Suppressor macrophage treated with lipopolysaccharide for 1 hour (primary cell): ENCODE results near the gene ARHGAP10.
"Not testable (repeated sequence)": the region's sequence is repeated elsewhere in the genome, so short reads cannot be mapped to it uniquely, and the experiment has no call there.

Experiments
- DNase-seq, 3 donors: peaks; one replicate each; pipeline ENCODE4 v3.0.0-alpha.2; 2020 to 2022

Gene ARHGAP10

DNA sequence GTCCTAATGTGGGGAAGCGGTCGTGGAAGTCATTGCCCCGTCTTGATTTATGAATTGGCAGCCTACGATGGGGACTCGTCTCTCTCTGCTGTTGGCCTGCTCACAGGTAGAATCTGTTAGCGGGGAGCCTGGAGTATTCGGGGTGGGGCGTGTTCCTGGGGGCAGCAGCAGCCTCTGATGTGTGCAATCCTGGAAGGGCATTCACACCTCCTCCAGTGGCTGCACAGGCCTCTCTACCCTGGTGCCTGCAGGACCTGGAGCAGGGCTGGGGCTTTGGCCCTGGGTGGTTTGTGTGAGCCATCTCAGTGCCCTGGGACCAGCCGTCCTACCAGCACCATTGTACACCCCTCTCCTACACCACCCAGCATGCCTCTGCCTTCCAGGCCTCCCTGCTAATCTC, 340.9 kb downstream of the ARHGAP10 start:
- no peak for DNase-seq

DNA sequence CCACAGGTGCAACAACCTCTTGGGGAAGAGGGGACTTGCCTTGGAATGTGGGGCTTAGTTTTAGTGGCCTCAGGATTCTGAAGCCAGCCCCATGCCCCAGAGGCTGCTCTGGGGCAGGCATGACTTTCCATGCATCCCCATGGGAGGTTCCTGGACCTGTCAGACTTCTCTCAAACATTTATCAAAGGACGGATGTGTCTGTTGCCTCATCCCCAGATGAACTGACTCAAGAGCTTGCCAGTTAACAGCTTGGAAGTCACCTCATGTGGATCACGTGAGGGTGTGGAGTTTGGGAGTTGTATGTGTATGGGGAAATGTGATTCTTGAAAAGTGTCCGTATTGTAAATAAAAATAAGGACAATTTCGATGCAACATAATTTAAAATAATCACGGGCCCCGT, 341.5 kb downstream of the ARHGAP10 start:
- no peak for DNase-seq

DNA sequence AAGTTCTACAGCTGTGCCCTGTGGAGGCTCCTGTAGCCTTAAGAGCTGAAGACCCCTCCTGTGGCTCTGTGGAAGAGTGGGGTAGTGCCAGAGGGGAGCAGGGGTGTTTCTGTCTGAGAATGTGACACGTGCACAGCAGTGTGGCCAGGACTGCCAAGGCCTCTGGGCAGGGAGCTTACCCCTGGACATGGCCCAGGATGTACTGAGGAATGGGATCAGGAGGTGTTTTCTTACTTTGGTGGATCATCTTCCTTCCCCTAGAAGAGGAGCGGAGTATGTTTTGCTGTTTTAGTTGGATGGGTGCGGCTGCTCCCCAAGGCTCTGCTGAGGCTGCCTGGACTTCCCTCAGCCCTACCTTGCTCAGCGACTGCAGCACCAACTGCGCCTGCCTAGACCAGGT, 342.6 kb downstream of the ARHGAP10 start:
- no peak for DNase-seq

DNA sequence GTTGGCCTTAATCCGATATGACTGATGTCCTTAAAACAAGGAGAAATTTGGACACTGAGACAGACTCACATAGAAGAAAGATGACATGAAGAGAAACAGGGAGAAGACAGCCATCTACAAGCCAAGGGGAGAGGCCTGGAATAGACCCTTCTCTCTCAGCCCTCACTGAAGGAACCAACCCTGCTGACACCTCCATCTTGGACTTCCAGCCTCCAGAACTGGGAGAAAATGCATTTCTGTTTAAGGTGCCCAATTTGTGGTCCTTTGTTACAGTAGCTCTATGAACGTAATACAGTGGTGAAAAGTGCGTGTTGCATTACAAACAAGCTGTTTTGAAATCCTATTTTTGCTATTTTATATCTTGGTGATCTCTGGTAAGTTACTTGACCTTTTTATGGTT, 343.6 kb downstream of the ARHGAP10 start:
- no peak for DNase-seq

DNA sequence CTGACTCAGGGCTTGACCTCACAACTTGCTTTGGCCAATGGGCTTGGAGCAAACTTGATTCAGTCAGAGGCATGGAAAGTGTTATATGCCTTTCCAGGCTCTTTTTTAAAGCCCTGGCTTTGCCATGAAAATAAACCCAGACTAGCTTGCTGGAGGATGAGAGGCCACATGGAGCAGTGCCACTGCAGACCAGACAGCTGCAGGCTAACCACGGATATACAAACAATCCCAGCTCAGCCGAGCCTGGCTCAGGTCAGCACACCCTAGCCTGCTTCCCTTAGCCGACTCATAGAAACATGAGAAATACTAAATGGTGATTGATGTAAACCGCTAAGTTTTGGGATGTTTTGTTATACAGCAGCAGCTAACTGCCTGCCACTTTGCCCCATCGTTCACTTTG, 345.1 kb downstream of the ARHGAP10 start:
- no peak for DNase-seq

DNA sequence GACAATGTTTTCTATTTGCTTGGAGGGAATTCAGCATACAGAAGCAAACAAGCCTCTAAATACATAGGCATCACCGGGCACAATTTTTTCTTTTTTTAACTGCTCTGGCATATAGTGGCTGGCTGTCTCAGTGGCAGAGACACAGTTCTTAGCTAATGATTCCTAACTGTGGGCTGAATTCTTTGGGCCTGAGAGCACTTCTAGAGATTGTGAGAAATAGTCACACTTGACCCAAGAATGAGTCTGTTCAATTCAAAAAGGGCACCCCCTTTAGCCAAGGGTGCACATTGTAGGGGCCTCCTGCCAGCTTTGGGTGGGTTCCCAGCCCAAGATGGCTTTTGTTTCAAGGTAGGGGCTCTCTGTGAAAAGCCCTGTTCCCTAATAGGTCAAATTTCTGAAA, 345.7 kb downstream of the ARHGAP10 start:
- no peak for DNase-seq

DNA sequence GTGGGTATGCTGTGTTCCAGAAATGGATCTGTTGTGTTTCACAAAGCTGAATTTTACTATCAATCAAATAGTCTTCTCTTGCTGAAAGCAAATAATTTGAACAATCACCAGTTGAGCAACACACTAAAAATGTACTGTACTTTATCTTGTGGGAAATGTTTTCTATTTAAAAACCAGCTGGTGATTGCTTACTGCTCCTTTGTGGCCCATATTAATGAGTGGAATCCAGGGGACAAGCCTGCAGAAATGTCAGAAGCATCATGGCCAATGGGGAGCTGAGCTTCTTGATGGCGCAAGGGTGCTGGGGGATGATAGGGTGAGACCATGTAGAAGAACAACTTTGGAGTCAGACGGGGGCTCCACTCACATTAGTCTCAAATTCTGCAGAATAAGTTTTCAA, 346.2 kb downstream of the ARHGAP10 start:
- no peak for DNase-seq

DNA sequence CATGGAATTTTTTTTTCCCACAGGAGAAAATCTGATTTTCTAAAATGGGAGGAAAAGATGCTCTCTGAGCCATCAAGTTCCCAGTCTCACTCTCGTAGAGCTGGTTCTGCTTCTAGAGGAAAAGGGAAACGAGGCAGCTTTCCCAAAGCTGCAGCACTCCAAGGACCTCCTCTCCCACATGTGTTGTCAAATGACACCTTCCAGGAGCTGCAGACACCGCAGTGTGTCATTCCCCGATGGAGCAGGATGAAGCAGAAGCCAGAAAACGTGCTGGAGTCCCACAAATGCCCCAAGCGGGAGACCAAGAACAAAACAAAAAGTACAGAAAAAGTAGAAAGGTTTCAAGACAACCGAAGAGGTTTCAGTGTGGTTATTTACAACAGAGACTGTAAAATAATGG, 348.1 kb downstream of the ARHGAP10 start:
- no peak for DNase-seq

DNA sequence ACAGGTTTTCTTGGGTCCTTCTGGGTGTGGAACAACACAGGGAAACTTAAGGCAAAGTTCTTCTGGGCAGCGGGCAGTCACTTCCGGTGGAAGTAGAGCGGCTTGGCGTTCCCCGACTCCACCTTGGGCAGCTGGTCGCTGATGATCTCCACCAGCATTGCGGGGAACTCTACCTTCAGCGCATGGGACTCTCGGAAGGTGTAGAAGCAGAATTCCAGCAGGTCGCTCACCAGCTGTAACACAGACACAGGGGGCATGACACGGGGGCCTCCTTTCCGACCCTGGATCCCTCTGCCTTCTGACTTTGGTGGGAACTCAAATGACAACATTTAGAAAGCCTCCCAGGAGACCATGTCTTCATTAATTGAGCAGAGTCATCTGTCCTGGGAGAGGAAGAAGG, 349.4 kb downstream of the ARHGAP10 start:
- DNase-seq = no peak

DNA sequence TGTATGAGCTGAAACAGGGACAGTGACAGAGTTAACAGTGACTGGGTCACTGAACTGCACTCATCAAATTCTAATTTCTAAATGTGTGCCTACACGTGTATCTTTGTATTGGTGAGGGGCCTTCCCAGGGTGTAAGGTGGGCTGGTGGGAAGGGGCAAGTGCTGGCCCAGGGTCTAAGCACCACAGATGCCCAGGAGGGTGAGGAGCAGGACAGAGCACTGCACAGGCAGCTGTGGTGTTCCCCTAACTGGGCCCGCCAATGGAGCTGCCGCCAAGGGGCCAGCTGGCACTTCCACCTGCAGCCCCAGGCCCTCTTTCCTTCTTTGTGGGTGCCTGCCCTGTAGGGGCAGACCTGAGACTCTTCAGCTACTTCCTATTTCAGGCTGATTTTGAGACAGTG, 349.9 kb downstream of the ARHGAP10 start:
- DNase-seq = no peak

DNA sequence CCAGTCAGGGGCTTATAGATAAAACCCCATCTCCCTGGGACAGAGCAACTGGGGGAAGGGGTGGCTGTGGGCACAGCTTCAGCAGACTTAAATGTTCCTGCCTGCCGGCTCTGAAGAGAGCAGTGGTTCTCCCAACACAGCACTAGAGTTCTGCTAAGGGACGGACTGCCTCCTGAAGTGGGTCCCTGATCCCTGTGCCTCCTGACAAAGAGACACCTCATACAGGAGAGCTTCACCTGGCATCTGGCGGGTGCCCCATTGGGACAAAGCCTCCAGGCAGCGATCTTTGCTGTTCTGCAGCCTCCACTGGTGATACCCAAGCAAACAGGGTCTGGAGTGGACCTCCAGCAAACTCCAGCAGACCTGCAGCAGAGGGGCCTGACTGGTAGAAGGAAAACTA, 351.2 kb downstream of the ARHGAP10 start:
- DNase-seq = not testable (repeated sequence)

DNA sequence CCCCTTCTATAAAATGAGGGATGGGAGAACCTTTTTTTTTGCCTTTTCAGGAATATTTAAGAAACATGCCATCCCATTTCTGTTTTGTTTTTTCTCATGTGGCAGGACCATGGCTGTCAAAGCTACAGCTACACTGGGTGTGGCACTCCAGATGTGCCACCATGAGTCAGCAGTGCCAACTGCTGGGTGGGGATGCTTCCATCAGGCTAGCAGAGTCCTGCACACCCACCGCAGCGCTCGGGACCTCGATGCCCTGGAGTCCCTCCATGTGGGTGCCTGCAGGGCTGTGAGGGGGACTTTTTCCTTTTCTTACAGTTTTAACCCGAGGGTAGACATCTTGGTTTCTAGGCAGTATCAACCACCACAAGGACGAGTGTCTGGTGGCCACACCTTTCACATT, 357.7 kb downstream of the ARHGAP10 start:
- no peak for DNase-seq

DNA sequence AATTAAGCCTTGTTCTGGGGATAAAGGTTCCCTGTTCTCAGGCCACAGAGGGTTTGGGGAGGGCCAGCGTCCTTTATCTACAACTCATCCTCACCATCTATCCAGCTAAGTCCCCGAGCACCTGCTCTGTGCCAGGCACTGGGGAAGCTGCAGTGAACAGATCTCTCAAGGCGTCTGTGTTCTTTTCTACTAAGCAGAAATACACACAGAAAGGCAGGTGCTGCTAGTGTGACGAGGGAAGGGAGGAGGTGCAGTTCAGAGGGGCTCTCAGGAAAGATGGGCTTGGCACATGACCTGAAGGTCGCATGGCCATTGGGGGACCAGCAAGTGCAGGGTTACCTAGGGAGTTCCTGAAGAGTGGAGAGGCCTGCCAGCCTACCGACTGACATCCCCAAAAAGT, 358.1 kb downstream of the ARHGAP10 start:
- no peak for DNase-seq

DNA sequence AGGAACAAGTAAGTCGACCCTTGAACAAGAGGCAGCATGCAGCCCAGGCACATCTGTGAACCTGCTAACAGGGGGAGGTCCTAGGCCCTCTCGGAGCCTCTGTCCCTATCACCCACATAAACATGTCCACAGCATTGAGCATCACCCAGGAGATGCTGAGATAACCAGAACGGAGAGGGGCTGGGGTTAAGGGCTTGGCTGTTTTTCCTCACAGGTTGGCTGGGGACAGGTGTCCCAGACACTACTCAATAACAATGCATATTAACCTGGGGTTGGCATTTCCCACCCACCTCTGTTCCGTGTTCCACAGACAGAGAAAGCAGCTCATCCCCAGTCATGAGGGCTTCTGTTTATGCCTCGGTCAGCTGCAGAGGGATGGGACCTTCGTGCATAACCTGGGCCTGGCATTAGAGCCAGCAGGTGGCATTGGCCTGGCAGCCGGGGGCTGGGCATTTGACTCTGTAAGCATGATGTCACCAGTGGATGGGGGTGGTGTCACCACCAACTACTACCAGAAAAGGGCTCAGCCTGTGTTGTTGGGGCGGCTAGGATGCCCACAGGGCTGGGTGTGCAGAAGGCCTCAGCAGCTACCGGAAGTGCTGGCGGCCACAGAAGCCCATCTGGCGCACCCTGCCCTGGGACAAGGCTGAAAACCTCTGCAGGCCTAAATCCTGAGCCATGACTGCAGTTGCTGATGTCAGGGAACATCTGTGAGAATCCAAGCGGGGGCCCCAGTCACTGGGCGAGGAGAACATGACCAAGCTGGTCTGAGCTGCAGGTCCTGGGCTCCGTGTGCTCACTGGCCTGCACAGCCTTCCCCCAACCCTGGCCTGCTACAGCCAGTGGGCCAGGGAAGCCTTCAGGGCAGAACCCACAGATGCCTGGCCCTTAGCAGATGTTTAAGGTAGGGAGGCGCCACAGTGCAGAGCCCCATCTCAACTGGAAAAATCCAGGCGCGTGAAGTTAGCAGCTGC, 358.9 kb downstream of the ARHGAP10 start:
- no peak for DNase-seq

DNA sequence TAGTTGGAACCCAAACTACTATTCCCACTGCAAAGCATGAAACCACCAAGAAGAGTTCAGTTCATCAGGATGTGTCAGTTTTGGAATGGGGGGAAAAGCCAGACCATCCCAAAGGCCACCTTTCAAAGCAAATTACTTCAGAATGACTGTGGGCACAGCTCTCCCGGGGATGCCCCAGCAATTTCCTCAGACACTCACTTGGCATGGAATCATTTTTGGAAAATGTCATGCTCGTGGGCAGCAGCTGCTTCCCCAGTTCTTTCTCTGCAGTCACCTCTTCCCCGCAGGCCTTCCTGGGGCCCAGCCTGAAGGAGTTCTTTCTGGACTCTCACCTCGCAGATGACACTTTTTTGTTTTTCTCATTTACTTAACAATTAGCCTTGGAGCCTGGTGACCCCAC, 360.0 kb downstream of the ARHGAP10 start:
- DNase-seq = no peak

DNA sequence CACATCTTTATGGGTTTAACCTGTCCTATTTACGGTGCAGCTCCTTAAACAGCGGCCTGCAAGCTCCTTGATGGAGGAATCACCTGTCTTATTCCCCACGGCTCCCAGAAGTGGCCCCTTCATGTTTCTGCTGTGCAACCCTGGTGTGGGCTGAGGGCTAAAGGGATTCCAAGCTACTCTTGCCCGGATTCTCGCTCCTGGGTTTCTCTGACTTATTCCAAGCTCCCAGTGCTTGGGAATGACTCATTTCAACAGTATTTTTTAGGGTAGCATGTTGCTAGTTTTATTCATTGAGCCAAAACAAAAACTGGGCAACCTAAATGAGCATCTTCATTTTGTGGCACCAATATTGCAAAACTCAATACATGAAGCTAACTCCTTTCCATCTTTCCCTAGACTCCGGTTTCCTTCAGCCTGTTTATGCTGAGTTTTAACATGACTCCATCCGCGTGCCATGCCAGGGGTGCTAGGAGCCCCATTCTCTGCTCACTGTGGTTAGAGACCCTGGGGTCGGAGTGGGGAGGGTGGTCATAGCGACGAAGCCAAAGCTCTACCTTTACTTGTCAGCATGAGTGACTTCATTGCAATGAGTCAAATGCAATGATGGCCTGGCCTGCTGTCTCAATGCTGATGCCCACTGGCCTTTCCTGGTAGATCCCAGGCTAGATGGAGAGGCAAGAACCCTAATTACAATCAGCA, 360.6 kb downstream of the ARHGAP10 start:
- DNase-seq = no peak

DNA sequence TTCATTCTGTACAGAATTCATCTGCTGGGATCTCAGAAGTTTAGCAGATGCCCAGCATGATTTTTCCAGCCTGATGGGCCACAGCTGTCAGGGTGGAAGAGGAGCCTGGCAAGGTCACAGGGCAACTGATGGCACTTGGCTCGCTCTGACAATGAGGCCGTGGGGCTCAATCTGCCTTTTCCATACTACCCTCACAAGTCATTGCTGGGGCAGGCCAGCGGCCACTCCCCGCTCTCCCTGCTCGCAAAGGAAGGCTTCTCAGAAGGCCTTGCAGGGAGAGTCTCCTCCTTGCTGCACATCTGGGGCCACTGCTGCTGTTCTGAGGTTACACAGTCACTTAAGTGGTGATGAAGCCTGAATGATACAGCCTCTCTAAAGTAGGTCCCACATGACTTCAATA, 361.2 kb downstream of the ARHGAP10 start:
- no peak for DNase-seq

DNA sequence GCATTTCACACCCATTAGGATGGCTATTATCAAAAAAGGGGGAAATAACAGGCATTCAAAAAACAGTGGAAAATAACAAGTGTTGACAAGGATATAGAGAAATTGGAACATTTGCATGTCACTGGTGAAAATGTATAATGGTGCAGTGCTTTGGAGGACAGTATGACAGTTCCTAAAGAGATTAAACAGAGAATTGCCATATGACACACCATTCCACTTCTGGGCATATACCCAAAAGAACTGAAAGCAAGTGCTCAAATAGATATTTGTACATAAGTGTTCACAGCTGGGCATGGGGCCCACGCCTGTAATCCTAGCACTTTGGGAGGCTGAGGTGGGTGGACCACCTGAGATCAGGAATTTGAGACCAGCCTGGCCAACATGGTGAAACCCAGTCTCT, 362.3 kb downstream of the ARHGAP10 start:
- no peak for DNase-seq

DNA sequence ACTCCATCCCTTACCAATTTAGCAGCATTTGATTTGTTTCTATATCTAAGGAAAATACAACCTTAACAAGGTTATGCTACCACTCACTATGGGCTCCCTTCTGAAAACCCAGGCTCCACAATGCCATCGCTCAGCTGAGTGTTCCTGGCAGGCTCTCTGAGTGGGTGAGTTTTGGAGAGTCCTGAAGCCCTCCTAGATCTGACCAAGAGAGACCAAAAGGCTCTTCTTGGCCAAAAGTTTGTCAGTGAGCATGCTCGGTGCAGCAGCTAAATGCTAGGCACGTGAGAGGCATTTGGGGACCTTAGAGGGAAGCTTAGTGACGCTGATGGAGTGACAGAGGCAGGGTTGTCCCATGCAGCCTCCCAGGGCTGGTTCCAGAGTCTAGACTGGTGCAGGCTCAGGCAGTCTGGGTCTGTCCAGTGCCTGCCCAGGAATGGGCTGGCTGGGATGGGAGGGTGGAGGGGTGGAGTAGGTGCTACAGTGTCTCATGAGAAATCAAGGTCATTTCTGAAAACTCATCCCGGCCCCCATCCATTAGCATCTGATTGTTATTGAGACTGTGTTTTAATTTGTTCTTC, 363.5 kb downstream of the ARHGAP10 start:
- DNase-seq = no peak

DNA sequence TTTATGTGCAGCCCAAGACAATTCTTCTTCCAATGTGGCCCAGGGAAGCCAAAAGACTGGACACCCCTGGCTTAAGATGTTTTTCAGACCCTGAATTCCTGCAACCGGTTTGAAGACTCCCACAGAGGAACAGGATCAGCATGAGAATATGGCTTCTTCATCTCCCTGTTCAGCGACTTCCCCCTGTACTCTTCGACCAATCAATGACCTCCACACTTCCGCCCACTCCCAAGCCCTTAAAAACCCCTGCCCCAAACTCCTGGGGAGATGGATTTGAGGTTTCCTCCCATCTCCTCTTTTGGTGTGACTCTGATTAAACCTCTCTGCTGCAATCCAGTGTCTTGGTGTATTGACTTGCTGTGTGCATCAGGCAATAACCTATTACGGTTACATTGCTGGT, 365.9 kb downstream of the ARHGAP10 start:
- no peak for DNase-seq

DNA sequence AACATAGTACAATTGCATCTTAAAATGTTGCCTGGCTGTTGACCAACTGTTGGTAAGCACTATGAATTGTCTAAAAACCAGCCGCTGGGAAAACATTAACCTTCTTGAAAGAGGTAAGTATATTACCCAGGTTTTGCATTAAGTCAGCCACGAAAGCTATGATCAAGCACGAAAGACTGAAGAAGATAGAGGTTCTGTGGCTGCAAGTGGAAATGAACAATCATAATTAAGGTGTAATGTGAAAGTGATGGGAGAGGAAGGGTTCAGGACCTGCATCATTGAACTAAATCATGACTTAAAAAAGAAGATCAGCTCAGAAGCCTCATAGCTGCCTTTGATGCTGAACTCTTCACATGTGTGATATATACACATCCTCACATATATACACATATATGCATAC, 369.3 kb downstream of the ARHGAP10 start:
- DNase-seq = no peak

DNA sequence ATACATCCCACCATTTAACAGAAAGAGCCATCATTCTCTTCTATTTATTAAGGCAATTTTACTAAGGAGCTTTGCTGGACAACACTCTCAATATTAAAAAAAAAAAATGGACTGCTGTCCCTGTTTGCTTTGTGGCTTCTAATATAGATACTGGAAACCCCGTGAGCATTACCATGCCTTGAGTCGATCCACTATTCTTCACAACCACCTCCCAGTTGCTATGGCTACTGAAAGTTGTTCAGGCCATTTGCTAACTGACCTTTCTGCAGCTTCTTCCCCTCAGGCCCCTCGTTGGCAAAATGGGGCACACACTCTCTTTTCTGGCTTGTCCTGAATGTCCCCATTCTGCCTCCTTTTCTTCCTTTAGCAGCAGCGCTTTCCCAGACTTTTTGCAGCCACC, 369.9 kb downstream of the ARHGAP10 start:
- no peak for DNase-seq

DNA sequence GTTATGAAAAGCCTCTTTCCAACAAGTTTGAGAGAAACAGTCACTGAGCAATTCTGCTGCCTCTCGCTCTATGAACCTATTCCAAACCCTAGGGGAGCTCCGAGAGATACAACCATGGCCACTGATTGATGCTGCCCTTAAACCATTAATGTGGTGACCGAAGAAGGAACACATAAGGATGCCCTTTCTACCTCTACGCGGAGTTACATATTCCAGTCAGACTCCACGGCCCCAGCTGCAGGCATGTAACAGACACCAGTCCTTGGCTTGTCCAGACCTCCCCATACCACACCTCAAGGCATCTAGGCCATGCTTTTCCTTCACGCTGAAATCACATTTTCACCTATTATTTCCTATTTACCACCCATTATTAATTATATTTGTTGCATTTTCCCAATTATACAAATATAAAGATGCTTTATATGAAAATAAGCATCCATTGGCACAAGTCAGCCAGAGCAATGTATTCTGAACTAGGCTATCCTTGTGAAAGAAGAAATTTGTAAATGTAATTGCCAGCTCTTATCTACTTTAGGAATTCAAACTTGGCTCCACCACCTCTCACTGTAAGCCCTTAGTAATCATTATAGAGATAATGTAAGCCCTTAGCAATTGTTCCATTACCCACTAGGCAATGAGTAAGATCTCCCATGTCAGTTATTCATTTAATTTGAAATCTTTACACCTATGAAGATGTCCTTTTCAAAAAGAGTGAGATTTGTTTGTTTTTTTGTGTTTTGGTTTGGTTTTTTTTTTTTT, 371.9 kb downstream of the ARHGAP10 start:
- no peak for DNase-seq
